Measurements from ENCODE around the gene CHST7.

Gene CHST7

GRCh38 chrX:46645614-46646013 lies 72.0 kb downstream of the CHST7 start:
- no peaks in the 10 kb centered on the region for H3K27me3 ChIP-seq (ENCODE audit: control insufficient read depth, insufficient read depth, low read length)

GRCh38 chrX:46647251-46647650 lies 73.7 kb downstream of the CHST7 start:
- Histone ChIP-seq H3K4me3 (ENCODE audit: low read depth, low read length) (no peak overlapping the region), H3K9ac (no peak overlapping the region), H3K27ac (peak overlapping the region; percentile 91), H3K4me1 (peaks cover 29% of the 10 kb centered on the region), H2AFZ (no peak overlapping the region), H3K79me2 (no peaks in the 10 kb centered on the region), H3K27me3 (ENCODE audit: control insufficient read depth, insufficient read depth, low read length) (no peaks in the 10 kb centered on the region), H3K9me3 (ENCODE audit: control insufficient read depth, low read length) (no peaks in the 10 kb centered on the region), H3K36me3 (ENCODE audit: control insufficient read depth, insufficient read depth, low read length) (no peaks in the 10 kb centered on the region), H3K4me2 (ENCODE audit: low read length) (no peak overlapping the region)
- TF ChIP-seq, protein P1, sequence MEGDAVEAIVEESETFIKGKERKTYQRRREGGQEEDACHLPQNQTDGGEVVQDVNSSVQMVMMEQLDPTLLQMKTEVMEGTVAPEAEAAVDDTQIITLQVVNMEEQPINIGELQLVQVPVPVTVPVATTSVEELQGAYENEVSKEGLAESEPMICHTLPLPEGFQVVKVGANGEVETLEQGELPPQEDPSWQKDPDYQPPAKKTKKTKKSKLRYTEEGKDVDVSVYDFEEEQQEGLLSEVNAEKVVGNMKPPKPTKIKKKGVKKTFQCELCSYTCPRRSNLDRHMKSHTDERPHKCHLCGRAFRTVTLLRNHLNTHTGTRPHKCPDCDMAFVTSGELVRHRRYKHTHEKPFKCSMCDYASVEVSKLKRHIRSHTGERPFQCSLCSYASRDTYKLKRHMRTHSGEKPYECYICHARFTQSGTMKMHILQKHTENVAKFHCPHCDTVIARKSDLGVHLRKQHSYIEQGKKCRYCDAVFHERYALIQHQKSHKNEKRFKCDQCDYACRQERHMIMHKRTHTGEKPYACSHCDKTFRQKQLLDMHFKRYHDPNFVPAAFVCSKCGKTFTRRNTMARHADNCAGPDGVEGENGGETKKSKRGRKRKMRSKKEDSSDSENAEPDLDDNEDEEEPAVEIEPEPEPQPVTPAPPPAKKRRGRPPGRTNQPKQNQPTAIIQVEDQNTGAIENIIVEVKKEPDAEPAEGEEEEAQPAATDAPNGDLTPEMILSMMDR (IDR thresholded peaks at IDR 0.05), result no peak

More at GRCh38 chrX:46645614-46646013, 72.0 kb downstream of the CHST7 start:
- TF ChIP-seq, protein P1 (IDR thresholded peaks at IDR 0.05), result no peak
- peaks cover 26% of the 10 kb centered on the region for H3K4me1 ChIP-seq
- H3K36me3 ChIP-seq (ENCODE audit: control insufficient read depth, insufficient read depth, low read length), result no peaks in the 10 kb centered on the region
- no peak overlapping the region for H3K4me2 ChIP-seq (ENCODE audit: low read length)
- H3K9ac ChIP-seq, result no peak overlapping the region
- no peaks in the 10 kb centered on the region for H3K9me3 ChIP-seq (ENCODE audit: control insufficient read depth, low read length)
- H3K4me3 ChIP-seq (ENCODE audit: low read depth, low read length), result no peak overlapping the region
- H3K27ac ChIP-seq, result no peak overlapping the region
- no peak overlapping the region for H2AFZ ChIP-seq
- H3K79me2 ChIP-seq, result no peaks in the 10 kb centered on the region
